Epidermal melanocyte (primary cell): ENCODE results near the gene SERTAD2.

ENCODE experiments used
- DNase-seq: peaks from one replicate; pipeline ENCODE4 v3.0.0; 2011; ENCODE audit warnings: low spot score; ENCODE audit not compliant: insufficient read length

The SERTAD2 gene

DNA sequence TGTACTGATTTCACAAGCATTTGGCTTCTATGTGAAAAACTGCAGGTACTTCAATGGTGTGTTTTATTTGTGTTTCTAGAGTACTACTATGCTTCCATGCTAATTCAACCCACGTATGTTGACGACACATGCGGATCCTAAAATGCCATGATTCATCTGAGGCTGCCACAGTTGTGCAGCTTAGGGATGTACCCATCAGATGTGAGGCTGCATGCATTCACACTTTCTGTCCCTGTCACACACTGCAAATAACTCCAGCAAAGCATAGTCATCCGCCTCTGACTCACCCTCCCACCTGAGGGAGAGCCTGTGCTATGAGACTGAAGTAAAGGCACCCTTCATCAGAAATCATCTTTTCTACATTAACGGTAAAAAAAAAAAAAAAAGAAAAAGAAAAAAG is 22.1 kb upstream of the SERTAD2 start:
- no peak for DNase-seq

DNA sequence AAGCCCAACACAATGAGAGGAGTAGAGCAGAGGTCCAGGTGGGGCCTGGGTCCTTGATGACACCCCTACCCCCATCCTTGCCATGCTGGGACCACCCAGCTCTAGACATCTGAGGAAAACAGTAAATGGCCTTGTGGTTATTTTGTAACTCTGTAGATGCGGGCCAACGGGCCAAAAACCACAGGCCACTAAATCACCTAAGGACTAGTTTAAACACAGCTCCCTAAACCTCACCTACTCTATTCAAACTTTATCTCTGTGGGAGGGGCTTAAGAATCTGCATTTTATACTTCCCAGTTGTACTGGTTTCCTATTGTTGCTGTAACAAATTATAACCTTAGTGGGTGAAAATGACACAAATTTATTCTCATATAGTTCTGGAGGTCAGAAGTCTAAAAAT is 19.0 kb upstream of the SERTAD2 start:
- DNase-seq = no peak

DNA sequence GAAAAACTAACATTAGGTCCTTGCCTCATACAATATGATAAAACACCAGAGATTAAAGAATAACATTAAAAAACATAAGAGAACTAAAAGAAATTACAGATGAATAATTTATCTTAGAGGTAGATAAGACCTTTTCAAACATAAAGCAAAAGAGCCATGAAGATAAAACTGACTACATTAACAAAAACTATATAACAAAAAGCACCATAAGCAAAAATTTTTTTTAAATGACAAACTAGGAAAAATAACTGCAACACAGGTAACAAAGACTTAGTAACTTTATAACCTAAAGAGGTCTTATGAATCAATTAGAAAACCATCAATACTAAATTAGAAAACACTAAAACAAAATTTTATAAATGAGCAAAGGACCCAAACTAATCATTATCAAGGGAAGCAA is 16.3 kb upstream of the SERTAD2 start:
- DNase-seq = no peak

DNA sequence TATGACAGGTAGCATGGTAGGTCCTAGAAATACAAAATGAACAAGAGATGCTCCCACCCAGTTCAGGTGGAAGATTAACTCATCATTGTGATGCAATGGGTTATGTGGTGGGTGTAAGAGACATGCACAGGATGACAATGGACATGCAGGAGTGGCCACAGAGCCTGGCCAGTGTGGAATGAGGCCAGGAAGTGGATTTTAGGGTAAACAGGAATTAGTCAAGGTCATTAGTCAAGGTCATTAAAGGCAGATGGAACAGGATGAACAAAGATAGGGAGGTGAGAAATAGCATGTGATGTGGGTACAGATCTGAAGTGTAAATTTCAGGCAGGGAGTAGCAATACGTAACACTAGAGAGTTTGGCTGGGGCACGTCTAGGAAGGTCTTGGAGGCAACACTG is 15.6 kb upstream of the SERTAD2 start:
- no peak for DNase-seq

DNA sequence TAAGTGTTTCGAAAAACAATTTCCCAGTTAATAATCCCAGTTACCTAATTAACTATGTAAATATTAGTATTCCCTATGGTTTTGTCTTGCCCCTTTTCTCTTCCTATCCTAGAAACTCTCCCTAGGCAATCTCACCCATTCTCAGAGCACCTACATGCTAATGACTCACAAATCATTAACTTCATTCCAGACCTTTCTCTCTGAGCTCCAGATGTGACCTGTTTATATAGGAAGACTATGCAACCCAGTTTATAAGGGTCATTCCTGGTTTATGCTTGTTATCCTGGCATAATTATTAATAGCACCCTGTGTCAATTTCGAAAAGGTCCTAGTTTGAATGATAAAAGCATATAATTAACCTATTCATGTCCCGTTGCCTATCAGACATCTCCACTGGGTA is 14.8 kb upstream of the SERTAD2 start:
- no peak for DNase-seq

DNA sequence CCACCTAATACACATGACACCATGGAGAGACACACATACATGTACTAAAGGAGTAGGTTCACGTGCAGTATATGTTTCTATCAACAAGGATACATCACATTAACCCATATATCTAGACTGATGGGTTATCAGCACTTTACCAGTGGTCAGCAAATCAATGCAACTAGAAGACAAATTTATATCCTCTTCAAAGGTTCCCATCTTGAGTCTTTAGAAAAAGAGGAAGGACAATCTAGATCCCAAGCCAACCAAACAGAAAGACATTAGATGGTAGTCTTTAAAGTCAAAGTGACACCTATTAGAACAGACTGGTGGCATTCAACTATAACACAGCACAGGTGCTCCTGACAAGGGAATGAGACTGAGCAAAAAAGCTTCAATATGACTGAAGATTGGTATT is 13.8 kb upstream of the SERTAD2 start:
- DNase-seq = no peak

DNA sequence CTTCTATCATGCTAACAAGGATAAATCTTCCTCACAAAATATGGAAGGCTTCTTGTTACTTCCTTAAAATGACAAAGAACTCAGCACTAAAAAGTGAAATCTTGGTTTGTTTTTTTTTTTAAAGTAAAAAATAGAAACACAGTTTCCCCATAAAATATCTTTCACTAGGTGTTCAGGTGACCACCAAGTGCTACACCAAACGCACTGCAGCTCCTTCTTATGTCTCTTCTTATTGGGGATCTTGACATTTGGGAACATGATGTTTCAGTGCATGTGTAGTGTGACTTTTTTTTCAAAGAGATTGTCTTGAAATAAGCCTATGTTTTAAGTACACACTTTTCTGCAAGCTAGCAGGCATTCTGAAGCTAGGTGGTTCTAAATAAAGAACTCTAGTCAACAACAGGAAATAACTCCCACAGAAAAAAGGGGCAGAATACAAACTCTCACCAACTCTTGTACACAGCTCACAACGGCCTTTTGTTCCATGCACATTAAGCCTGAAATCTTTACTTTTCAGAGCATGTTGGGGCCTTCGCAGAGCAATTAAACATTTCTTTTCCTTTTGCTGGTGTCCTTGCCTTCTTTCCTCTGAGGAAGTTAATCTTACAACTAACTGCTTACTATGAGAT is 13.2 kb upstream of the SERTAD2 start:
- no peak for DNase-seq

DNA sequence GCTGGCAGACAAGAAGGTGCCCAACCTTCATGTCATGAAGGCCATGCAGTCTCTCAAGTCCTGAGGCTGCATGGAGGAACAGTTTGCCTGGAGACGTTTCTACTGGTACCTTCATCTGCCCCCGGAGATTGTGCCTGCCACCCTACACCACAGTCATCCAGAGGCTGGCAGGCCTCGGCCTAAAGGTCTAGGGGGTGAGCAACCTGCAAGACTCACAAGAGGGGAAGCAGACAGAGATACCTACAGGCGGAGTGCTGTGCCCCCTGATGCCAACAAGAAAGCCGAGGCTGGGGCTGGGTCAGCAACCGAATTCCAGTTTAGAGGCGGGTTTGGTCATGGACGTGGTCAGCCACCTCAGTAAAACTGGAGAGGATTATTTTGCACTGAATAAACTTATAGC is 12.0 kb upstream of the SERTAD2 start:
- DNase-seq = no peak

DNA sequence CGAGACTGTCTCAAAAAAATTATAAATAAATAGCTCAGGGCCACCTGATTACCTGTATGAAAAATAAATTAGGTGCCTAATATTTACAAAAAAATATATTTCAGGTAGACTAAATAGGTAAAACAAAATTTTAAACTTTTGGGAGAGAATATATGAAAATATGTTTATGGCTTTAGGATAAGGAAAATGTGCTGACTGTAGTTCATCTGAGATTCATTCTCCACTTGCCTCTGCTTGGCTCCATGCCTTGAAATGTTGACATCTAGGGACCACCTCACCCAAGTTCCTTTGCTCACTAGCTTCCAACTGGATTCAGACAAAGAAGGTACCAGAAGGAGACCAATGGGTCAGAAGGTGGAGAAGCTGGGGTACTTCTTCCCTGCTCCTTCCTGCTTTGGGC is 9.7 kb upstream of the SERTAD2 start:
- no peak for DNase-seq

DNA sequence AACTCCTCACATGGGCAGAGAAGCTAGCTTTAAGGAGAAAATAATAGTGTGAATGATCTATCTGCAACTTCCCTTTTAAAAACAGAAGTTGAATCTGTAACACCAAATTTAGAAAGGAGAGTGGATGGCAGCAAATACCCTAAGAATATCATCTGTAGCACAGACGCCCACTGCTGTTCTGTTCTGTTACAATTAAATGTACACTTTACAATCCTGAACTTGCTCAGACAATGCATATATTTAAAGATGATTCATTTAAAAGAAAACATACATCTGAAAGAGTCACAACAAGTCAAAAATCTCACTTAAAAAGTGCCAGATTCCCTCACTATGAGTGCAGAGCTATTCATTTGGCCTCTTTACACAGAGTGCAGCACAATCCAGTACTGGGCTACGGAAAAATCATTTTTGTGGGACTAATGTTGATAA is 8.0 kb upstream of the SERTAD2 start:
- no peak for DNase-seq

DNA sequence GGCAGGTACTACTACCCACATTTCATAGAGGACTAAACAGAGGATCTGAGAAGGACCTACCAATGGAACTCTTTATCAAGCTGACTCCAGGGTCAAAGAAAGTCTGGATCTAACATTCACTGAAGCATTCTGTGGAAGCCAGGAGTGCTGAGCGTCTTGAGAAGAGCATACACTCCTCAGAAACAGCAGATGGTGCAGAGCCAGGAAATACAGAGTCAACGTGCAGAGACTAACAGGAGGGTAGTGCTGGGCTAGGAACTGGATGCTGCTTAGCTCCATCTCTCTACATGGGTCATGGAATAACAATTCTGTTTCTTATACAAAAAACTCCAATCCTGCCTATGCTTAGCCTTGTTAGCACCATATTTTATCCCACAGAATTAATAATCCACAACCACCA is 5.5 kb upstream of the SERTAD2 start:
- no peak for DNase-seq

DNA sequence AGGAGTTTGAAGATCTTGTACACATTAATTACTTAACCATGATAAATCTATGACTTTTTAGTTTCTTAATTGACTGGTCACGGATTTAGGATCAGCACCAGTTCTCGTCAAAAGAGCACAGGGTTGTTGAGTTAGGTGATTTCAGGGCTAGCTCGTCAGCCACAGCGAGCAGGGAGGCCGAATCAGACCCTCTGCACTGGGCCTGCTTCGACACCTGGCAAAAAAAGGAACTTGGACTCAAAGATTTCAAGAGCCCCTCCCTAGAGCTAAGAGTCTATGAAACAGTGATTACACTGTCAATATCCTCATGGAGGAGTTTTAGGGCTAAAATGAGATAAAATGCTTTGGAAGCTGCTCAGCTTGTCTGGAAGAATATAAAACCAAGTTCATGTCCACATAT is 4.6 kb upstream of the SERTAD2 start:
- no peak for DNase-seq

DNA sequence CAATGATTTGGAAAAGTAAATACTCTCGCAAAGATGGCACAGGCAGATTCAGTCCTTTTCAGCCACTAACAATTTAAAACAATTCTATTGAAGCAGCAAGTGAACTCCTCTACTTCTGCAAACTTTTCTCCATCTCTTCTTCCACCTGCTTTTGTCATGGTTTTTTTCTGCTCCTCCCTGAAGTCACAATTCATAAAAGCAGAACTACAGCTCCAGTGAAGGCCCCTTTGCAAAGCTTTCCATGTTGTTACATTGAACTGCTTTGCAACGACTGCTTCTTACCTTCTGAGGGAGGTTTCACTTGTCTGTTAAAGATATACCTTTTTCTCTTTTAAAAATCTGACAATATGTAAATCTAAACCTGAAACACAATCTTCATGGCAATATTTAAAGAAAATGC is 3.7 kb upstream of the SERTAD2 start:
- DNase-seq = no peak

DNA sequence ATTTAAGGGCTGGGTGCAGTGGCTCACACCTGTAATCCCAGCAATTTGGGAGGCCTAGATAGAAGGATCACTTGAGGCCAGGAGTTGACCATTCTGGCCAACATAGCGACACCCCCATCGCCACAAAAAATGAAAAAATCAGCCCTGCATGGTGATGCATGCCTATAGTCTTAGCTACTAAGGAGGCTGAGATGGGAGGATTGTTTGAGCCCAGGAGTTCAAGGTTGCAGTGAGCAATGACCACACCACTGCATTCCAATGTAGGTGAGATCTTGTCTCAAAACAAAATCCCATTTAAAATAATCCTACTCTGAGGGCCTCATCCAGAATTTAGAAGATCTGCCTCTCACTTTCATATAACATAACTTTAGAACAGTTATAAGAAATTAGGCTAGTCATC is 2.7 kb upstream of the SERTAD2 start:
- DNase-seq = no peak

DNA sequence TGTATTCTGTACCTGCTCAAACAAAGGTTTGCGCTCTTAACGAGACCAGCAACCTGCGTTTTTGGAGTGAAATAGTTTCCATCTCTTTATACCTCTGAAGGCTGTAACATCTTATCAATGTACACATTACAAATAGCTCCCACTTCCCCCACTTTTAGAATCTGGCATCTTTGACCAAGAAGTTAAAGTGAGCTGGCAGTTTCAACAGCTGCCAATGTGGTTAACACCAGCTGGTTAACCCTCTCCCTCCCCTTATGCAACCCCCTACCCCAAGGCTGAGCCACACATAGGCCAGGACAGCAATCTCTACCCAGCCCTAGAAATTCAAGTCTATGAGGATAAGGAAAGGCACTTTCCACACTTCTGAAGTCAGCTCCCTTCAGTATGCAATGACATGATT is 2.2 kb upstream of the SERTAD2 start:
- DNase-seq = no peak

DNA sequence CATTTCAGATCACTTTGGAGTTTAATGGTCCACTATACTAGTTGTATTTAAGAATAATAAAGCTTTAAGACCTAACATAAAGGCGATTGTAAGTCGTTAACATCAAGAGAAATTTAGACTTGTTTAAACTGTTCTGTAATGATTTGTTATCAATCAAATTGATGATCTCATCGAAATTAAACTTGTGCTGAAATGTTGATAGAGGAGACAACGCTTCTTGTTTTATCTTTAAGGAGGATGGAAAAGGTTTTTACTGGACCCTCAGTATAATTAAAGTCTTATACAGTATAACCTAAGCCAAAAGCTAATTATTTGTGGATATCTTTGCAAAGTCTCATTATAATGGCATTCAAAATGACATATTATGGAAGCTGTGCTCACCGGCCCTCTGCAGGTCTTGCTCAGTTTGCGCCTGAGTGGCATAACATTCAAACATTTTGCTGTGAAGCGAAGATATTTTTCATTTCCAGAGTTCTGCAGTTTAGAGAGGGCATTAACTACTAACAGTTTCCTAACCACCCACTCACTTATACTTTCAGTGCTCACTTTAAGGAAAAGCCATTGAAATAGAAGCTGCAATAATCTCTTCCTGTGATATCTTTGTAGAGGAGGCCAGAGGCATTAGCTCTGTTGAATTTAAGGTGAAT is 1.4 kb upstream of the SERTAD2 start:
- DNase-seq = no peak

DNA sequence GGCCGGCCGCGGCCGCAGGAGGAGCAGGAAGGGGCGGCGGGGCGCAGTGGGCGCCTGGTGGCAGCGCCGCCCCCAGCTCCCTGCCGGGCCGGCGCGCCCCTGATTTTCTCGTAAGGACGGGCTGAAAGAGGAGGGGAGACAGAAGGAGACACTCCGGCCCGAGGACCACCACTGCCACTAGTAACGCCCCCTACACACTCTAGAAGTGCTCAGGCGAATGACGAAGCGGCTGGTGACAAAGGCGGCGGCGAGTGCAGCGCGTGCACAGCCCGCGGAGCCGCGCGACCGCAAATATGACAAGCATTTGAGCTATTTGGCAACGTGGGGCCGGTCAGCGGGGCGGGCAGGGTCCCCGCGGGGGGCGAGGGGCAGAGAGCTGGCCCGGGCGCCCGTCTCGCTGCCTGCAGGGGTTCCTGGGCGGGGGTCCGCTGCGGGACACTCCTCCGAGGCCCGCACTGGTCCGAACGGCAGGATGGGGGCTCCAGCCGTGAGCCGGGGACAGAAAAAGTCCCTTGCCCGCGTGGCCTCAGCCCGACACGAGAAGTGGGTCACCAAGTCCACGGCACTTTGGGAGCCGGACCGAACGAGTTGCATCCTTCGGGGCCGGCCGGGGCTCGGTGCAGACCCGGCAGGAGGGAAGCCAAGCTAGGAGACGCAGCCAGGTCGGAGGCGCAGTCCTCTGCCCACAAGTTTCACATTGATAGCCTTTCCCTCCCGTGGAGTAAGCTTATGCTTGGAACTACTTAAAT is 524 bp upstream of the SERTAD2 start:
- peak; percentile 50 for DNase-seq

DNA sequence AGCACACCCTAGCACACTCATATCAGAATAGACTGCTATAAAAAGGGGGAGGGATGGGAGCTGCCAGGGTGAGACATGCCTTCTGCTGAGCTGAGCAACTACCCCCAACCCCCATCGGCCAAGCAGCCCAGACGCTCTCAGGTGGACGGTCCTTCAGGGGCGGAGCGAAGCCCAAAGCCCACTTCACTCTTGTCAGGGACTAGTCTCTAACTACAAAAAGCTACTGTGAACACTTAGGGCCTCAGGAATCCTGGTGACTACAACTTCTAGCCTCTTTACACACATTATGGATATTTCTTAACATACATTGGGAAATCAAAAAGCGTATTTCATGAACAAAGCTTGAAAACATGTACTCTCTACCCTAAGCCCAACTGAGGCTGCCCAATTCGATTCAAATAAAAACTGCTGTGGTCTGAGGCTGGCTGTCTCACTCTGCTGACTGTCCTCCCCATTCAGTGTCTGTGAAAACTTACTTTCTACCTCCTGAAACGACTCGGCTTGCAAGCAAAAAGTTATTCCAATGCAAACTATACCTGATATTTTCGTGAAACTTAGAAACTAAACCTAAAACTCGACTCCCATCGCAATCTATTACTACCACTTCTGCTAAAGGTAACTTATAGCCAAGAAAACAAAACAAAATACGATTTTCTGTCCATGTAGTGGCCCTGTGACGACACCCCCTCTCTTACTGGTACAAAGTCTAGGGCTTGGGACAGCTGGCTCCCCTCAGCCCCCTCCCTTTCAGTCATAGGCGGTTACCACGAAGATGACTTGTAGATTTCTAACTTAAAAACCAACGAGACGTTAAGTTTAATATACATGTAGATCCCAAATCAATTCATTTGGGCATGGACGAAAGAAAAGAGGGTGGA is 1.2 kb downstream of the SERTAD2 start:
- no peak for DNase-seq

DNA sequence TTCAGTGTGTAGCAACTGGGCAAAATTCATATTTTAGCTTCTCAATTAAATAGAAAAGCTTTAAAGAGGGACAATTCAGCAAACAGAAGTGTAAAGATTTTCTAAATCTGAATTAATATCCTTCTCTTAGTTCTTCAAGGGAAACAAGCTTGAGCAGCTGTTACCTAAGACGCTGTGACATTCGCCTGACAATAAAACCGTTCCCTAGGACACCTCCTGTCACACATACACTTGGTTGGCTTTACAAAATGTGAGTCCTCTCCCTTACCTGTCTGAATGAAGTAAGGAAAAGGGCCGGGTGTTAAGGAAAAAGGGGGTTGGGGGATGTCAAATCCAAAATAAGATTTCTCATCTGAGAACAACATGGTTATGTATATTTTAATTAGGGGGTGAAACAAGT is 2.1 kb downstream of the SERTAD2 start:
- DNase-seq = no peak

DNA sequence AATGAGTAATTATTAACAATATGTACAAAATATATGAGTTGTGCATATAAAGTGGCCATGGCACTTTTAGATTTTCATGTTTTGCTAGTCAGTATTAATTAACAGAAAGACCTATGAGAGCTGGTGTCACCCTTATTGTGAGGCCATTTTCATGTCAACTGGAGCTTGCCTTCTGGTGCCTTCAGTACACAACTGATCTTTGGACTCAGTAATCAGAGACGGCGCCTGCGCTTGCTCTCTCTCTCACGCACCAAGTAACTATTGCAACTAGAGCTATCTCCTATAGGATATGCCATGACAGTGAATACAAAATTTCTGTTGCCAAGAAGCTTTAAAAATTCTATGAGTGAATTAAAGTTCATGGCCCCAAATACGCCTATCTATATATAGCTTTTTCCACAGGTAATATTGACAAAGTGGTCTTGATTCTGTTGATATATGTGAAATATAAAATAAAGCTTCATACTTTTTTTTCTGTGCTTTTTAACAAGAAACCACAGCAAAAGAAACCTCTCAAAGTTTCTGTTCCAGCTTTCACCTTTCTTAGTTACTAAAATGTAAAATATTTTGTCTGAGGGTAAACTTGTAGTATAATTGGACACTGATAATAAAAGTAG is 2.9 kb downstream of the SERTAD2 start:
- DNase-seq = no peak

DNA sequence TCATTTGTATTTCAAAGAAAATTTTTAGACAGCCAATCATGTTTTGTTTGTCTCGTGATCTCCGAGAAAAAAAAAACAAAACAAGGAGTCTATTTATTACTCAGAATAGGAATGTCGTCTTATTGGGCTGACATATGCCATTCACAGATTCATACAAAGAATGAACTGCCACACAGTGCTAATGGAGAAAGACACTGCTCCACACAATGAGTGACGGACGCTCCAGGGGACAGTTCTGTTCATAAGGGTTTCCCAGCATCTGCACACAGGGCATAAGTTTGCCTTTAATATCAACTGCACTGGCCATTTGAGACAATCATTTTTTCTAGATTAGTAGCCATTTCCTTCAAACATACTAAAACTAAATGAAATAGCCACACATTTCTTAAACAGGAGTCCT is 3.4 kb downstream of the SERTAD2 start:
- no peak for DNase-seq
